Cardiac fibroblast (primary cell): Measurements from ENCODE around the gene NAT8L.

ENCODE experiments used
- DNase-seq, 2 donors: peaks; one replicate each; pipeline versions ENCODE4 v3.0.0 to v3.0.0-alpha.2; 2010; ENCODE audit warnings: low read depth in 2 of 2
- H3K4me3 ChIP-seq, 2 donors: replicated peaks in 1 of 2; 1 replicate in 1 of 2; 2 replicates in 1 of 2; pipeline ENCODE4 v1.5.1; 2011; ENCODE audit warnings: low read depth in 2 of 2, low read length in 2 of 2, mild to moderate bottlenecking in 2 of 2, moderate library complexity in 1 of 2
- TF ChIP-seq, protein P1 (sequence below): IDR thresholded peaks from one replicate; pipeline ENCODE4 v1.5.1; 2011; ENCODE audit warnings: low read depth, mild to moderate bottlenecking, low read length, inconsistent platforms

Gene NAT8L

DNA sequence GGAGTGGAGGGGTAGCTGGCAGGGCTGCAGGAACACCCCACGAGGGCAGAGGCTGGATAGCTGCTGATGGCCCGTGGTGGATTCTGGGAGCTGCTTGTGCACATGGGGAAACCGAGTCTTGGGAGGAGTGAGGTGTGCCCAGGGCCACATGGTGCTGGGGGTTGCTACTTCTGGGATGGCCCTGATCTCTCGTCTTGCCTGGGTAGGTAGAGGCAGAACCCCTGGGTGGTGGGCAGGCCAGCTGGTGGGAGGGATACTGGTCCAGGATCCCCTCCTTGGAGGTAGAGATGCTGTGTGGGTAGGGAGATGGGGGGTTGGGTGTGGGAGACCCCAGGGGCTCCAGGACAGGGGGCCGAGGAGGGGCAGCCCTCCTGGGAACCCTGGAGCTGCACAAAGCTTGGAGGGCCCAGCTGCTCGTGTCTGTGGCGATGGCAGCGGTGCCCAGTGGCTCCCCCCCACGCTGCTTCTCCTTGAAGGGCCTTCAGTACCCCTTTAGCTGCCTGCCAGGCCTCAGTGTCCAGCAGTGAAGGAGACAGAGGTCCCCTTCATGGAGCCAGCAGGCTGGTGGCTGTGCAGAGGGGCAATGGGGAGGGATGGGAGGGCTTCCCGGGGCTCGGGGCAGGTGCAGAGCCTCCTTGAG, 3.2 kb downstream of the NAT8L start:
- TF ChIP-seq, protein P1, sequence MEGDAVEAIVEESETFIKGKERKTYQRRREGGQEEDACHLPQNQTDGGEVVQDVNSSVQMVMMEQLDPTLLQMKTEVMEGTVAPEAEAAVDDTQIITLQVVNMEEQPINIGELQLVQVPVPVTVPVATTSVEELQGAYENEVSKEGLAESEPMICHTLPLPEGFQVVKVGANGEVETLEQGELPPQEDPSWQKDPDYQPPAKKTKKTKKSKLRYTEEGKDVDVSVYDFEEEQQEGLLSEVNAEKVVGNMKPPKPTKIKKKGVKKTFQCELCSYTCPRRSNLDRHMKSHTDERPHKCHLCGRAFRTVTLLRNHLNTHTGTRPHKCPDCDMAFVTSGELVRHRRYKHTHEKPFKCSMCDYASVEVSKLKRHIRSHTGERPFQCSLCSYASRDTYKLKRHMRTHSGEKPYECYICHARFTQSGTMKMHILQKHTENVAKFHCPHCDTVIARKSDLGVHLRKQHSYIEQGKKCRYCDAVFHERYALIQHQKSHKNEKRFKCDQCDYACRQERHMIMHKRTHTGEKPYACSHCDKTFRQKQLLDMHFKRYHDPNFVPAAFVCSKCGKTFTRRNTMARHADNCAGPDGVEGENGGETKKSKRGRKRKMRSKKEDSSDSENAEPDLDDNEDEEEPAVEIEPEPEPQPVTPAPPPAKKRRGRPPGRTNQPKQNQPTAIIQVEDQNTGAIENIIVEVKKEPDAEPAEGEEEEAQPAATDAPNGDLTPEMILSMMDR = no peak
- H3K4me3 ChIP-seq = no peak overlapping the region
- no peak for DNase-seq

DNA sequence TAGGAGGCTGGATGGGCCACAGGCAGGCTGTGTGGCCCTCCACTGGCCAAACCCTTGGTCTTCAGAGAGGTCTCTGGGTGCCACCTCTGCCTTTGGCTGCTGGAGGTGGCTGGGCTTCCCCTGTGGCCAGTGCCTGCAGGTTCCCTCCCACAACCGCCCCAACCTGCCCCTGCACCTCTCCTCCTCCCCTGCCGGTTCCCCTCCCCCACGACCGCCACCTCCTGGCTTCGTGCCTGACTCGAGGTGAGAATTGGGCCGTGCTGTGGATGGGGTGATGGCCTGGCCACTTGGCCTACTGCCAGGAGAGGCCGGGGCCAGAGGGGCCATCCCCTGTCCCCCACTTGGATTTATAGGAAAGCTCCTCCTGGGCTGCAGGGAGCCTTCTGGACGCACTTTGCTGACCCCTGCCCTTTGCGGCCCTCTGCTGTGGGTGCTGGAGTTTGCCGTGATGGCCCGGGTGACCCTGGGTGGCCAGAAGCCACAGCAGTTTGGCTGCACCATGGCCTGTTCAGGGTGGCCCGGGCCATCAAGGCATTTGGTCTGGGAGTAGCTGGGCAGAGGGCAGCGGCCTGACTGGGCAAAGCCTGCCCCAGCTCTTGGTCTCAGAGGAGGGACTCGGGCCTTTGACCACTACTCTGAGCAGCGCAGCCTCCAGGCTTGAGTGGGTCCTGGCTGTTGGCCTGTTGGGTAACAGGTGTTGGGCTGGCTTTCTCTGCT, 3.8 kb downstream of the NAT8L start:
- DNase-seq = no peak
- no peak overlapping the region for H3K4me3 ChIP-seq
- TF ChIP-seq, protein P1 = no peak

DNA sequence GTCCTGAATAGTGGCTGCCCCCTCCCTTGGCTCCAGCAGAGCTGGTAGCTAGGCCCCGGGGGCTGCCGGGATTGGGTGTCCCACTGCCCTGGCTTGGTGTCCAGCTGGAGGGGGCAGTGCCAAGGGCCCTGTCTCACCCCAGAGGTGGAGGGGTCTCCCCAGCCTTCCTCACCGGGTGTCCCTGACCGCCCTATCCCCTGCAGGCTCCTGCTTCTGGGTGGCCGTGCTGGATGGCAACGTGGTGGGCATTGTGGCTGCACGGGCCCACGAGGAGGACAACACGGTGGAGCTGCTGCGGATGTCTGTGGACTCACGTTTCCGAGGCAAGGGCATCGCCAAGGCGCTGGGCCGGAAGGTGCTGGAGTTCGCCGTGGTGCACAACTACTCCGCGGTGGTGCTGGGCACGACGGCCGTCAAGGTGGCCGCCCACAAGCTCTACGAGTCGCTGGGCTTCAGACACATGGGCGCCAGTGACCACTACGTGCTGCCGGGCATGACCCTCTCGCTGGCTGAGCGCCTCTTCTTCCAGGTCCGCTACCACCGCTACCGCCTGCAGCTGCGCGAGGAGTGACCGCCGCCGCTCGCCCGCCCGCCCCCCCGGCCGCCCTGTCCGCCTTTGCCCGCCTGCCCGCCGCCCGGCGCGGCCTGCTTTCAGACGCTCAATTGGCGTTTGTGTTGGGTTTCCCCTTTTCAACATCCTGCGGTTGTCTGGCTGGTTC, 4.6 kb downstream of the NAT8L start:
- no peak for DNase-seq
- TF ChIP-seq, protein P1 = no peak
- no peak overlapping the region for H3K4me3 ChIP-seq

DNA sequence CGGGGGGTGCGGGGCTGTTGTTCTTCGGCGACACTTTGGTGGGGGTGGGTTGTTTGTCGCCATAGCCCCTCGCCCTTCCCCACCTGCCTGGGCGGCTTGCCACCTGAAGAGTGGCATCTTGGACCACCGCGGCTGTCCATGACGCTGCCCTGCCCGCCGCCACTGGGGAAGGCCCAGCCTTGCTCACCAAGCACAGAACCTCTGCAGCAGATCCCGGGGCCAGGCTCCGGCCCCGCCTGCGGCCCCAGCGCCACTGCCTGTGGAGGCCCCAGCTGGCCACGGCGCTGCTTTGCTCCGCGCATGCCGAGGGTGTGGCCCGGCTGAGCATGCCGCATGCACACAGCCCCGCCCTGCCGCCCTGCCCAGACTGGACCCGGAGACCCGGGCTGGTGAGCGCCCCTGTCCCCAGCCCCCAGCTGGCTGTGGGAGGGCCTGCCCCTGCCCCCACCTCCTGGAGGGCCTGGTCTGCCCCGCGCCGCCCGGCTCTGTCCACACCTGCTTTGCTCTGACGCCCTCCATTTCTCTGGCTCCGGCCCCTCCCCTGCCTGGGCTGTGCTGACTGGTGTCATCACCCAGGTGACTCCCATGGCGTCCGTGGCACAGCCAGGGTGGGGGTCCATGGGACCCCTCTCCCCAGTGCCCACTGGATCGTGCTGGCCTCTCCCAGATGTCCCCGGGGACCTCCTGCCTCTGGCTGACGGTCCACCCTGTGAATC, 5.3 kb downstream of the NAT8L start:
- H3K4me3 ChIP-seq = no peak overlapping the region
- TF ChIP-seq, protein P1 = no peak
- DNase-seq = no peak

DNA sequence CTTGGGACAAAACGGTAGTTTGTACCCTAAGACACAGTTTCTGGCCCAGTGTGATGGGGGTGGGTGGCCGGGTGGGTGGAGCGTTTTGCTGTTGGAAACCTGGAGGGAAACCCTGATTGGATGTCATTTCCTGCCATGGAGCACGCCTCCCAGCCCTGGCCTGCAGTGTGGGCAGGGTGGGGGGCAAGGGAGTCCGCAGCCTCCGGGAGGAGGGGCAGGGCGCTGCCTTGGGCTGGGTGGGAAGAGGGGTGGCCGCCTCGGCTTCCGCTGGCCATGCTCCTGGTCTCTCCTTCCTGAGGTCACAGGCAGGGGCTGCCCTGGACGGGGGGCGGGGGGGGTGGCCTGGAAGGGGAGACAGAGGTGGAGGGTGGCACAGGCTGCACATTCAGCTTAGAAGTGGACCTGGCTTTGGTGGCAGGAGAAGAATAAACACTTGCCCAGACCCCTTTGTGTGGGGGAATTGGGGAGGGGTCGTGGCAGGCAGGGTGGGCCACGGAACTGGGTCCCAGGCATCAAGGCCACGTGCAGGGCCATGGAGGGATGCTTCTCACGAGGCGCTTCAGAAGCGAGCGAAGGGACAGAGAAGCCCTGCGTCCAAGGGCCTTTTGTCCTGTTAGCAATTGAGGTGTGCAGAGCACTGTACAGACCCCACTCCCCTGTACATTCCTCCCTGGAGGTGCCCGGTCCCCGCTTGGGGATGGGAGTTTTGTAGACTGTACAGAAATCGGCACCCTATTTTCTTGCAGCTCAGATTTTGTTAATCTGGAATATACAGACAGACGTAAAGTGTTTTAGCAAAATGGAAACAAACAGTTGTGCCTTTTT, 6.2 kb downstream of the NAT8L start:
- no peak overlapping the region for H3K4me3 ChIP-seq
- TF ChIP-seq, protein P1 = no peak
- DNase-seq = no peak

DNA sequence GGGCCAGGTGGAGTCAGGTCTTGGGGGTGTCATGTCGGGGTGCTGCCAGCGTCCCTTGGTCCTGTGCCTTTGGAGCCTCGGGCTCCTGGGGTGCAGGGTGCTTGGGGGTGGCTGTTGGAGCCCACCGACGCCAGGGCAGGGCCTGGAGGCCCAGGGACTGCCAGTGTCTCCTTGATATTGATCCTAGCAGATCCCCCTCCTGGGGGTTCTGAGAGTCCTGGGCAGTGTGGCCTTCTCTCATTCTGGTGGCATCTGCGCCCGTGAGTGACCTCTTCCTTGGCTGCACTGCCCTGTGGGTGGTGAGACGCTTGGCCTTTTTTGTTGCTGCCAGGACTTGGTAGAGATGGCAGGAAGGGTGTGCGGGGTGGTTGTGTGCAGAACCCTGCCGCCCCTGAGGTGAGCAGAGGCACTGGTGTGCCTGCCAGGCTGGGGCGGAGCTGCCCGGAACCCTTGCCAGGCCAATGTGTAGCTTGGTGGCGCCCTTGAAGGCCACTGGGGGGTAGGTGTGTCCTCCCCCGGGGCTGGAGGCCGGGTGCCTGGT, 7.0 kb downstream of the NAT8L start:
- no peak for DNase-seq
- no peak overlapping the region for H3K4me3 ChIP-seq
- TF ChIP-seq, protein P1 = no peak
